BE2C (cell line): ENCODE measurements around the gene NRXN2.

Experiments
- DNase-seq: peaks from one replicate; pipeline ENCODE4 v3.0.0-alpha.2; 2020
- H3K27me3 ChIP-seq: fragments of 250-450 bp; sonication (Bioruptor Pico); 2 replicates; pipeline ENCODE4 v1.5.1; 2020; ENCODE audit warnings: mild to moderate bottlenecking
- H3K36me3 ChIP-seq: fragments of 250-450 bp; sonication (Bioruptor Pico); 2 replicates; pipeline ENCODE4 v1.5.1; 2020; ENCODE audit warnings: mild to moderate bottlenecking
- H3K4me1 ChIP-seq: fragments of 250-450 bp; sonication (Bioruptor Pico); 2 replicates; pipeline ENCODE4 v1.5.1; 2020
- H3K4me3 ChIP-seq: 2 replicates; pipeline ENCODE4 v1.5.1; 2011; ENCODE audit warnings: low read depth, low read length
- H3K9me3 ChIP-seq: fragments of 250-450 bp; sonication (Bioruptor Pico); 2 replicates; pipeline ENCODE4 v1.5.1; 2020
- TF ChIP-seq, protein P1 (sequence below): IDR thresholded peaks from 2 replicates; pipeline ENCODE4 v1.5.1; 2012; ENCODE audit warnings: mild to moderate bottlenecking, low read depth, low read length

Gene NRXN2

DNA sequence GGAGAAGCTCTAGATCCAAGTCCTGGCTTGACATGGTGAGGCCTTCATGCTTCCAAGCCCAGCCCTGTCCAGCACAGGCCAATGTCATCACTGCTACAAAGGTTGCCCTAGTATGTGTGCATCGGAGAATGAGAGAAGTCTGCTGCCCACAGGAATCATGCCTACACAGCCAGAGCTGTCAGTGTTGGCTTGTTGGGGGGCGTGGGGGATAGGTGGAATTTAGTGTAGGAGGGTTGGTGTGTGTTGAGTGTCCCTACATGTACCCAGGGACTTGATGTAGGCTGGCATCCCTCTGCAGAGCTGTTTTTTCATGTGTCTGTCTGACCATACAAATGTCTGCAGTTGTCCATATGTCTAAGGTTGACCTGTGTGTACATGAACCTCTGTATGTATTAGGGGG, 94.4 kb downstream of the NRXN2 start:
- Histone ChIP-seq H3K27me3 (no peaks in the 10 kb centered on the region), H3K4me3 (no peak overlapping the region), H3K36me3 (no peaks in the 10 kb centered on the region), H3K4me1 (no peaks in the 10 kb centered on the region), H3K9me3 (no peaks in the 10 kb centered on the region)
- no peak for DNase-seq
- TF ChIP-seq, protein P1, sequence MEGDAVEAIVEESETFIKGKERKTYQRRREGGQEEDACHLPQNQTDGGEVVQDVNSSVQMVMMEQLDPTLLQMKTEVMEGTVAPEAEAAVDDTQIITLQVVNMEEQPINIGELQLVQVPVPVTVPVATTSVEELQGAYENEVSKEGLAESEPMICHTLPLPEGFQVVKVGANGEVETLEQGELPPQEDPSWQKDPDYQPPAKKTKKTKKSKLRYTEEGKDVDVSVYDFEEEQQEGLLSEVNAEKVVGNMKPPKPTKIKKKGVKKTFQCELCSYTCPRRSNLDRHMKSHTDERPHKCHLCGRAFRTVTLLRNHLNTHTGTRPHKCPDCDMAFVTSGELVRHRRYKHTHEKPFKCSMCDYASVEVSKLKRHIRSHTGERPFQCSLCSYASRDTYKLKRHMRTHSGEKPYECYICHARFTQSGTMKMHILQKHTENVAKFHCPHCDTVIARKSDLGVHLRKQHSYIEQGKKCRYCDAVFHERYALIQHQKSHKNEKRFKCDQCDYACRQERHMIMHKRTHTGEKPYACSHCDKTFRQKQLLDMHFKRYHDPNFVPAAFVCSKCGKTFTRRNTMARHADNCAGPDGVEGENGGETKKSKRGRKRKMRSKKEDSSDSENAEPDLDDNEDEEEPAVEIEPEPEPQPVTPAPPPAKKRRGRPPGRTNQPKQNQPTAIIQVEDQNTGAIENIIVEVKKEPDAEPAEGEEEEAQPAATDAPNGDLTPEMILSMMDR = no peak

DNA sequence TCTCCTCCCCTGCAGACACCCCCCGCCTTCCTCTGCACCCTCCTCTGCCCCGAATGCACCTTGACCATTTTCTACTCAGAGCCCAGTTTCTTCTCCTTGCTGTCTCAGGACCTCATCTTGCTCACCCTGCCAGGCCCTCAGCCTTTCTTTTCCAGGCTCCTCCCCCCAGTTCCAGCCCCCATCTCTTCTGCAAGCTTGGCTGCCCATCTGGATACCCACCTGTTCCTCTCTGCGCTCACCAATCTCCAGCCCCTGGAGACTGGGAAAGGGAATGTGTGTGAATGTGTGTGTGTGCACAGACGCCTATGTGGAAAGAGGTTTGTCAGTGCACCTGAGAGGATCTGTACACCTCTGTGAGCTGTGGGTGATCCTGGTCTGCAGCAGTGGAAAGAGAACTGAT, 95.6 kb downstream of the NRXN2 start:
- TF ChIP-seq, protein P1 = no peak
- Histone ChIP-seq H3K4me3 (no peak overlapping the region), H3K9me3 (no peaks in the 10 kb centered on the region), H3K36me3 (no peaks in the 10 kb centered on the region), H3K27me3 (no peaks in the 10 kb centered on the region), H3K4me1 (no peaks in the 10 kb centered on the region)
- no peak for DNase-seq

DNA sequence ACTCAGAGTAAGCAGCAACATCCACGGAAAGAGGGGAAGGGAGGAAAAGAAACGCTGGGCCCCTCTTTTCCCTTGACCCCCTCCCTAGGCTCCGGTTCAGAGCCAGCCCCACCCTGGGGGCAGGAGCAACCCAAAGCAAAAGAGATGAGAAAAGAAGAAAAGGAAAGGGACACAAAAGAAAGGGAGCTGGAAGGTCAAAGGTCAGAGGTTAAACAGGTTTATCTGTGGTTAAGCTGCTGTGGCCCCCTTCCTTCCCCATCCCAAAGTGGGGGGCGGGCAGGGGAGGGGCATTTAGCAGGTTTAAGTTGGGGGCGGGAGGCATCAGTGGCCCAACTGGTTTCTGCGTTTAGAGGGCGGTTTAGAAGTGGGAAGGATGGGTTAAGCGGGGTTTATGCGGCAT, 96.4 kb downstream of the NRXN2 start:
- no peak overlapping the region for H3K4me3 ChIP-seq
- H3K36me3 ChIP-seq = no peaks in the 10 kb centered on the region
- no peaks in the 10 kb centered on the region for H3K27me3 ChIP-seq
- TF ChIP-seq, protein P1 = no peak
- H3K4me1 ChIP-seq = no peaks in the 10 kb centered on the region
- DNase-seq = no peak
- no peaks in the 10 kb centered on the region for H3K9me3 ChIP-seq

DNA sequence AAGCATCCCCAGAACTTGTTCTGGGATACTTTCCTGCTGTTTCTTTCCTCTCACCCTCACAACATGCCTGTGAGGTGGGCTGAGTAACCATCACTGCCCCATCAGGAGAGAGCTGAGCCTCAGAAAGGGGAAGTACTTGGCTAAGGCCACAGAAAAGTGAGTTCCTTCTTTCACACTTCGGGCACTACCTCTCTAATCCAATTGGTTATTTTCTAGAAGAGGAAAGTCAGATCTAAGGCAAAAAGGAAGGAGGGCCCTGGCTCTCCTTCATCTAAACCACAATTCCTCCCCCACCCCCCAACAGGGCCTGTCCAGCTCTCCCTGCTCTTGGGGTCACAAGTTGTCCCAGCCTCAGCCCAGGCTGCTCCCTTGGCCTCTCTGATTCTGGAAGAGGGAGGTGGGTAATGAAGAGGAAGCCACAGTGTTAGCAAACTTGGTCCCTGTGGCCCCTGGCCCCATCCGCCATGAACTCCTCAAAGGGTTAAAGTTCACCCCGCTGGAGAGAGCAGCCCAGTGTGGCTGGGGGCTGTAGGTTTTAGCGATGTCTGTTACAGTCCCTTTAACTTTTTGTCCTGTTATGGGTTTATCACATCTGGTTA, 98.0 kb downstream of the NRXN2 start:
- Histone ChIP-seq H3K9me3 (no peaks in the 10 kb centered on the region), H3K36me3 (no peaks in the 10 kb centered on the region), H3K27me3 (no peaks in the 10 kb centered on the region), H3K4me3 (no peak overlapping the region), H3K4me1 (peaks cover 8% of the 10 kb centered on the region)
- TF ChIP-seq, protein P1 = no peak
- no peak for DNase-seq

DNA sequence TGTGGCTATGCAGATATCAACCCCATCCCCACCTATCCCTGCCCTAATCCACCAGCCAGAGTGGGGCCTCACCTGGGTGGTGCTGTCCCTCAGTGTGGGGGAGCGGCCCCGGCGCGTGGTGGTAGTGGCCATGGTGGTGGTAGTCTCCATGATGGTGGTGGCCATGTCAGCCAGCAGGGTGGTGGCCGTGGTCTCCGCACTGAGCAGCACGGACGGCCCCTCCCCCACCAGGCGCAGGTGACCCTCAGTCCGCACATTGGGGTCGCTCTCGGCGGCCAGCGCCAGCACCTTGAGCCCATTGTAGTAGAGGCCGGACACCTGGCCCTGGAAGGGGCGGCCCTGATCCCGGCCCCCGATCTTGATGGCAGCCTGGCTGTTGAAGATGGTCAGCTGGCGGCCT, 100.3 kb downstream of the NRXN2 start:
- H3K36me3 ChIP-seq = no peaks in the 10 kb centered on the region
- TF ChIP-seq, protein P1 = no peak

DNA sequence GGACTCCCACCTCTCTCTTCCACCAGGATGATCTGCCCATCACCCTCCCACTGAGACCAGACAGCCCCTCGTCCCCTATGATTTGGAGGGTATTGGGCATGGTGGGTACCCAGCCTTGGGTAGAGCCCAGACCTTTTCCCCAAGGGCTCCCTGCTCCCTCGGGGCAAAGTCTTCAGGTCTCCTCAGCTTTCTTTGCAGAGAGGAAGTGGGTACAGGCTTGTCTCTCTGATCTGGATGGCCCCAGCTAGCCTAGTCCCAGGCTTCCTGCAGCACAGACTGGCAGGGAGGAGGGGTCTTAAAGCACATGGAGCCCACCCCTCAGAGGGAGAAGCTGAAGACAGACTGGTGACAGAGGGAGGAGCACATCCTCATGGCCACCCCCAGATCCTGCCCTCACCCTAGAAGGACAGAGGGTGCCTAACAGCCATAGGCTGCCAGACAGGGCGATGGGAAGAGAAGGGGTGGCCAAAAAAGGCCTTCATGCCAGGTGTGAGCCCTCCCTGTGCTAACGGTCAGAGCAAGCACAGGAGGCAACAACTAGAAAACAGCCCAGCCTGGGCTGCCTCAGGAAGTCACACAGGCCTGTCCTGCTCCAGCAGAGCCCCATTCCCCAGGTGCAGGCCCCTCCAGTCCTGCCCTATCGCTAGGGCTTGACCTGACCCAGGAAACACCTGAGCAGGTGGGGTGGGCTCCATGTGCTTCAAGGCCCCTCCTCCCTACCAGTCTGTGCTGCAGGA, 101.5 kb downstream of the NRXN2 start:
- TF ChIP-seq, protein P1 = no peak
- Histone ChIP-seq H3K4me3 (no peak overlapping the region), H3K36me3 (no peaks in the 10 kb centered on the region), H3K9me3 (no peaks in the 10 kb centered on the region), H3K4me1 (peaks cover 10% of the 10 kb centered on the region), H3K27me3 (no peaks in the 10 kb centered on the region)
- DNase-seq = no peak

More for the DNA sequence above, 100.3 kb downstream of the NRXN2 start:
- DNase-seq = no peak
- Histone ChIP-seq H3K4me3 (no peak overlapping the region), H3K27me3 (no peaks in the 10 kb centered on the region), H3K4me1 (peaks cover 10% of the 10 kb centered on the region), H3K9me3 (no peaks in the 10 kb centered on the region)
